CMK (cell line): ENCODE measurements around the gene PREX1.
"Not testable (repeated sequence)": the region's sequence is repeated elsewhere in the genome, so short reads cannot be mapped to it uniquely, and the experiment has no call there.

Experiments used
- DNase-seq: peaks from one replicate; pipeline ENCODE4 v3.0.0-alpha.2; 2010; ENCODE audit warnings: low read depth

Gene PREX1

GRCh38 chr20:48791666-48792071 lies 36.1 kb downstream of the PREX1 start:
- no peak for DNase-seq

DNA sequence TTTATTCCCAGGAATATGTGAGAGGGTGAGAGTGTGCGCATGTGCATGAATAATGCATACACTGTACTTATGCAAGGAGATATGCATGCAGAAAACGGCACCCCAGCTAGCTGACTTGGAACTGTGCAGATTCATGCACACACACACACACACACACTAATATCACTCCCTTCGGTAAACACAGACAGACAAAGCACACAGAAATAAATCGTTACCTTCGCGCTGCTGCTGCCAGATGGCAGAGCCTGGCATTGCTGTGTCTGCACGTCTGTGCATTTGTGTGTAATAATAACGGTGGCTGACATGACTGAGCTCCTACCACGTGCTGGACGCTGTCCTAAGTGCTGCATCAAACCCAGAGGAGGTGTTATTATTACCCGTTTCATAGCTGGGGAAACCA lies 36.8 kb downstream of the PREX1 start:
- no peak for DNase-seq

DNA sequence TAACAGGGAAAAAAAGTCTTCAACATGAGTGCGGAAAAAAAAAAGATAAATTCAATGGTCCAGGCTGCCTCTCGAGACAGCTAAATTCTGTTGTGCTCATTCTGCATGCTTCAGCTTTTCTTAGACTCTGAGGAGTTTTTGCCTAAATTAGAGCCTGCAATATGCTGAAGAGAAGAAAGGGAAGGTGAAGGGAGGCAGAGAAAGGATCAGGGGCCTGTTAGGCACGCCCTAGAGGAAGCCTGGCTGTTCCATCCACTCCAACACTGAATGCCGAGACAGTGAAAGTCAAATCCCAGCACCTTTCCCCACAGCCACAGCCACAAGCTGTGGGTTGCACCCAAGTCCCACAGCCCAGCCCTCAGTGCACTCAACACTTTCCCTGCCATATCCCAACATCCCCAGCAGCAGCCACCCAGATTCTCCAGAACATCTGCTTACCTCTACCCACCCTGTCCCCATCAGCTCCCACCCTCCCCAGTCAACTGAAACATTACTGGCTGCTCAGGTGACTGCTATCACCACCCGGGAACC lies 37.3 kb downstream of the PREX1 start:
- DNase-seq: no peak

DNA sequence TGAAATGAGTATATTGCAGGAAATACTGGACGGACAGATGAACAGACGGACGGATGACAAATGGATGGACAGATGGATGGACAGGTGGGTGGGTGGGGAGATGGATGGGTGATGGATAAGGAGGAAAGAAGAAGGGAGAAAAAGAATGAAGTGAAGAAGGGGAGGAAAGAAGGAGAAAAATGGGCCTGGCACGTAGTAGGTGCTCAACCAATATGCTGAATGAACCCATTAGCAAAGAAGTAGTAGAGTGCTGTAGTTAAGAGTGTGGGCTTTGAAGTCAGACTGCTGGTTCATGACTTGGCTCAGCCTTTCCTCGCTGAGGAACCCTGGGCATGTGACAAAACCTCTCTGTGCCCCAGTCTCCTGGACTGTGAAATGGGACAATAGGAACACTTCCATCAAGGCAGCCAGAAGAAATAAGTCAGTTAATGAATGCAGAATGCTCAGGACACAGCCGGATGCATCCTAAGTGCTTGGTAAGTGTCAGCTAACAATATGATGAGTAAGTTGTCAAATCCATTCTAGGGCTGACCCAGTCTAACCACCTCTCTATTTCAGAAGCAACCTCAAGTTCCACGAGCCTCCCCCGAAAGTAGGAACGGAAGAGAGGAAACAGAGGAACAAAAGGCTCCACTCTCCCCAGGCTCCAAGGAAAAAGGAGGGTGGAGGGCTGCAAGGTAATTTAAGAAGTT lies 37.9 kb downstream of the PREX1 start:
- DNase-seq: no peak

DNA sequence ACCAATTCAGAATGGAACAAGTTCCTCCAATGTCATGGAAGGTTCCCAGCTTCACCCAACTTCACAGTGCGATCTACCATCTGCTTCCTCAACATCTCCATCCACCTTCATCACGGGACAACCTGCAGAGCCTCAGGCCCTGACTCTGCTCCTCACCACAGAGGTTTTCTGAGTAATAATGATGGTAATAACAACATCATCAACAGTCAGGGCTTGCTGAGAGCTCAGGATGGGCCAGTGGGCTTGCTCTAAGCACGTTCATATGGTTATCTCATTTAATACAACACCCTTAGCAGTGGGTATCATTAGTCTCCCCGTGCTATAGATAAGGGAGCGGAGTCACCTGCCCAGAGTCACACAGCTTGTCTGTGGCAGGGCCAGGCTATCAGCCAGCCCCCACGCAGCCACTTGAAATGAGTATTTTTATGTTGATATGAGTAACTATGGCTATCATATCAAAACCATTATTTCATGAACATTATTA lies 38.6 kb downstream of the PREX1 start:
- no peak for DNase-seq

DNA sequence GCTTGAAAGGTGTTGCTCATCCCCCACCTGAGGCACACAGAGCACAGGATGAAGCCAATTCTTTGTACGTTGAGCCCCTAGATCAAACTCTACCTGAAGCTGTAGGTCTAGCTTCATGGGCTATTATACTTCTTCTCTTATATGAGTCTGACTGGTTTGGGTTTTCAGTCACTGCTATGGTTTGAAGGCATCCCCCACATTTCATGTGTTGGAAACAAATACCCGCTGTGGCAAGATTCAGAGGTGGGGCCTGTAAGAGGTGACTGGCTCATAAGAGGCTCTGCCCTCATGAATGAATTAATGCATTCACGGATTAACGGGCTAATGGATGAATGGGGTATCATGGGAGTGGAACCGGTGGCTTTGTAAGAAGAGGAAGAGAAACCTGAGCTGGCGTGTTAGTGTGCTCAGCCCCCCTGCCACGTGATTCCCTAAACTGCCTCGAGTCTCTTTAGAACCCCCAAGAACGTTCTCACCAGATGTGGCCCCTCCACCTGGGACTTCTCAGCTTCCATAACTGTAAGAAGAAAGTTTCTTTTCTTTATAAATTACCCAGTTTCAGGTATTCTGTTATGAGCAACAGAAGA lies 39.2 kb downstream of the PREX1 start:
- no peak for DNase-seq

GRCh38 chr20:48787861-48788375 lies 39.9 kb downstream of the PREX1 start:
- no peak for DNase-seq

GRCh38 chr20:48786951-48787705 lies 40.7 kb downstream of the PREX1 start:
- no peak for DNase-seq

DNA sequence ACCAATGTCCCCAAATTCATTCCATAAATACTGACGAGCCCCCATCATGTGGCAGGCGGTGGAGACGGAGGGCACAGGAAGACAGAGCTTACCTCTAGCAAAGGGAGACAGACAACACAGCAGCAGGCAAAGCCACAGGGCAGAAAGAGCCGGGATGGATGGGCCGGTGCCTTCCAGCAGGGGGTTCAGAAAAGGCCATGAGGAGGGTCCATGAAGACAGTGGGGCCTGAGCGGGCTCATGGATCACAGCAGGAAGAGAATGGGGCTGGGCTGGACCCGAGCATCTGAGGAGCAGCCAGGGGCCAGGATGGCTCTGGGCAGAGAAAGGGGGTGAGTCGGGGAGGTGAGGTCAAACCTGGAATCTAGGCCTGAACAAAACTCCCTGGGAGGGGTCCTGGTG lies 42.0 kb downstream of the PREX1 start:
- no peak for DNase-seq

DNA sequence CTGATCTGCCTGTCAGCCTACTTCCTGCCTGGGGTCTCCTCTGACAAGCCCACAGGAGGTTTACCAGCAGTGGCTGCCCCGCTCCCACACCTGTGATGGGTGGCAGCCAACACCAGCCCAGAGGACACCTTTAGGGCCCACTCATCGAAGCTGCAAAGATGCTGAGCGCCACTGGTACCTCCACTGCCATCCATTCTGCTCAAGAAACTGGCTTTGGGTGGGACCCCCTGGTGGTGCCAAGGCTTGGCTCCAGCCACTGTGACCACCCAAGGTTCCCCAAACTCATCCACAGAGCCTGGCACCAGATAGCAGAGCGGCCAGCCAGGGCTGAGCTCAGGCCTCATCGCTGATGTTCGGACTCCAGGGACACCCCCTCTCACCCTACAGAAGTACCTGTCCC lies 42.5 kb downstream of the PREX1 start:
- no peak for DNase-seq

DNA sequence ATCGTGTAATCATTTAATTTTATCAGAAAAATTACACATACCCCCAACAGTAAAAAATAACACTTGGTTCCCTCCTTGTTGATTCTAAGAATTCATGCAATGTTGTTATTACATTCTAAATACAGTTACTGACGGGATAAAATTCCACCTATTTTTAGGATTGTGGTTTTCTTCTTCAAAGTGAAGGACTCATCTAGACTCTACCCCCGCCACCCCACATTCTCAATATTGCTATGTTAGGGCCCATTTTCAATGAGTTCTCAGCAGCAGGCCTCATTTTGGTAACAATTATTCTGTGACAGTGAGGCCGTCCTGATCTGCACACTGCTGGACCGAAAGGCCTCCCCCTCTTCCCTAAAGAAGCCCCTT lies 43.5 kb downstream of the PREX1 start:
- DNase-seq: no peak

DNA sequence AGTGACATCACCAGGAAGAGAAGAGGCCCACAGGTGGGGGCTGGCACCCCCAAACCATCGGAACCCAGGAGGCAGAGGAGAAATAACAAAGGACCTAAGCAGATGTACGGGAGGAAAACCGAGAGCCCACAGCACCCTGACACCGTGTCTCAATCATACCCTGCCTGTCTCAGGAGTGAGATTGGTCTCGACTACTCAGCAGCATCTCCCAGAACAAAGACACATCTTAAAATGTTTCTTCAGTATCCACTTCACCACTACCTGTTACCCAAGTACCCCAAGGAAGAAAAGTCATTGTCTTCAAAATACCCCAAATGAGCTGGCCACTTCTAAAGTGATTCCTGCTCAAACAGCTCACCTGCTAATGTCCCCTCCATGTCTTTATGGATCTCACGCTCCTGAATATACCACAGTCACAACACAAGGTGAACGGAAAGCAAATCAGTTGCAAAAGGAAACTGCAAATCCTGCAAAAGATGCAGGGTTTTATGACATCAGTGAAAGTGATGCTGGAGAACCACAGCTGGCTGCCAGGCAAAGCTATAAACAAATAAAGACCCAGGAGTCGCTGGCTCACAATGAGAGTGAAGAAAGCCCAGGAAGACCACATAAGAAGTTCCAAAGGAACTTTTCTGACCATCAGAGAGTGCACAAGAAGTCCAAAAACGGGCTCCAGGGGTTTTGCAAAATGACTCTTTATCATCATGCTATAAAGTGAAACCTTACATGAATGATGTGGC lies 44.1 kb downstream of the PREX1 start:
- DNase-seq: no peak

DNA sequence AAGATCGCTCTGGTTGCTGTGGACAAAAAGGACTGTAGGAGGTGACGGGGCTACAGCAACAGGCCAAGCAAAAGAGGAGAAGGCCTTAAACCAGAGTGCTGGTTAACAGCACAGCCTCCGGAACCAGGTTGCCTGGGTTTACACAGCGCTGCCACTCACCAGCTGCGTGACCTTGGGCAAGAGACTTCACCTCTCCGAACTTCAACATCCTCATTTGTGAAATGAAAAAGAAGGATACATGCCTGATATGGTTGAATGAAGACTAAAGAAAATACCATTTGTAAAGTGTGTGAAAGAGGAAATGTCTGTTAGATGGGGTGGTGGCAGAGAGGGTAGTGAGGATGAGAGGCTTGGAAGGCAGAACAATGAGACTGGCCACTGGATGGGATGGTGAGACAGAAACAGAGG lies 44.9 kb downstream of the PREX1 start:
- DNase-seq: no peak

DNA sequence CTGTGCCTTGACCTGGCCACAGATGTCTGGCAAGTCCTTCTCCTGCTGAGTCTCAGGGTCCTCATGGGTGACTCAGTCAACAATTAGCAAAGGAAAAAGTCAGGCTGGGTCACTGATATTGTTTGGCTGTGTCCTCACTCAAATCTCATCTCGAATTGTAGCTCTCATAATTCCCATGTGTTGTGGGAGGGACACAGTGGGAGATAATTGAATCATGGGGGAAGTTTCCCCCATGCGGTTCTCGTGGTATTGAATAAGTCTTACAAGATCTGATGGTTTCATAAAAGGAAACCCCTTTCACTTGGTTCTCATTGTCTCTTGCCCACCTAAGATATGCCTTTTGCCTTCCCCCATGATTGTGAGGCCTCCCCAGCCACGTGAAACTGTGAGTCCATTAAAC lies 45.7 kb downstream of the PREX1 start:
- DNase-seq: no peak

DNA sequence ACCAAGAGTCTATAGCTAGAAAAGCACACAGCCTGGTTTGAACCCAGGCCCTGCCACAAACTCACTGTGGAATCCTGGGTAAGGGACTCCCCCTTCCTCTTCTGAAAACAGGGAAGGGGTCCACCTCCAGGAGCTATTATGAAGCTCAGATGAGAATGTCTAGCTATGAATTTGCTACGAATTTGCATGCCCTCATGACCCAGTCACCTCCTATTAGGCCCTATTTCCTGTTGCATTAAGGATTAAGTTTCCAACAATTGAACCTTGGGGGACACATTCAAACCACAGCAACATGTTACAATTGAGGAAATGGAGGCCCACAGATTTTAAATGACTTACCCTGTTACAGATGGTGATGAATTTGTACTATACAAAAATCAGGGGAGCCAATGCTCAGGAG lies 46.2 kb downstream of the PREX1 start:
- no peak for DNase-seq

- DNase-seq: no peak
Observed at GRCh38 chr20:48779435-48779834, 48.4 kb downstream of the PREX1 start.

GRCh38 chr20:48777821-48778220 lies 50.0 kb downstream of the PREX1 start:
- DNase-seq: no peak

GRCh38 chr20:48777005-48777404 lies 50.8 kb downstream of the PREX1 start:
- DNase-seq: no peak

GRCh38 chr20:48776306-48776705 lies 51.5 kb downstream of the PREX1 start:
- DNase-seq: no peak

- not testable (repeated sequence) for DNase-seq
Observed at GRCh38 chr20:48775545-48775944, 52.3 kb downstream of the PREX1 start.

- no peak for DNase-seq
Observed at GRCh38 chr20:48774696-48775095, 53.1 kb downstream of the PREX1 start.

GRCh38 chr20:48773837-48774418 lies 53.9 kb downstream of the PREX1 start:
- DNase-seq: no peak
